Psoas muscle (tissue), 8 donors: ENCODE data around the gene UBE2E2. TPM values are rescaled to one million over a fixed set of nuclear protein-coding genes. Genes with fewer than 3 reads are reported as not detected.

Experiments used
- ATAC-seq, 4 donors: fragments of 200-7000 bp; cut with Tn5 transposase; one replicate each; pipeline ENCODE4 v1.9.1; 2020; ENCODE audit warnings: moderate library complexity in 3 of 4, mild to moderate bottlenecking in 2 of 4
- DNase-seq, 2 donors: peaks; one replicate each; pipeline ENCODE4 v3.0.0-alpha.2; 2020
- H3K27ac ChIP-seq: fragments of 200-600 bp; one replicate; pipeline ENCODE4 v1.8.0; 2022
- H3K27me3 ChIP-seq, 3 donors: fragments of 200-600 bp in 1 of 3; one replicate each; pipeline versions ENCODE4 v1.6.1 to v1.8.0; 2013 to 2022; ENCODE audit warnings: low read length in 2 of 3, mild to moderate bottlenecking in 2 of 3, moderate library complexity in 1 of 3; ENCODE audit not compliant: insufficient read depth in 3 of 3
- H3K36me3 ChIP-seq, 2 donors: fragments of 200-600 bp in 1 of 2; one replicate each; pipeline versions ENCODE4 v1.6.1 to v1.8.0; 2013 to 2022; ENCODE audit warnings: low read depth in 1 of 2, mild to moderate bottlenecking in 1 of 2, moderate library complexity in 1 of 2; ENCODE audit not compliant: insufficient read depth in 1 of 2
- H3K4me1 ChIP-seq: fragments of 200-600 bp; one replicate; pipeline ENCODE4 v1.8.0; 2022
- H3K4me3 ChIP-seq: fragments of 200-600 bp; one replicate; pipeline ENCODE4 v1.8.0; 2022; ENCODE audit warnings: mild to moderate bottlenecking
- H3K9me3 ChIP-seq: fragments of 200-600 bp; one replicate; pipeline ENCODE4 v1.8.0; 2022
- CTCF ChIP-seq: fragments of 200-600 bp; IDR thresholded peaks from one replicate; pipeline ENCODE4 v1.8.0; 2022; ENCODE audit warnings: antibody characterized with exemption
- WGBS, 3 donors: extraction: QIAGEN DNeasy Blood & Tissue Kit; methylation state at CpG; one replicate each; pipeline versions ENCODE4 v1.1.6 to v1.1.7; 2013; 5-methylcytosine and 5-hydroxymethylcytosine counted together
- intact Hi-C, 2 donors: fragments of 100-400 bp; cut with DNase I; formaldehyde crosslinking; loops; one replicate each; pipeline versions ENCODE4 v1.11.0 to v1.14.2; 2022
- long read RNA-seq, 2 donors: library from polyadenylated mRNA; unstranded; transcript quantifications; one replicate each; pipeline ENCODE4 v2.0.0, GENCODE V29; 2021
- polyA plus RNA-seq, 3 donors: library from polyadenylated mRNA; stranded (reverse); fragments of 200-250 nt; gene quantifications; one replicate each; pipeline ENCODE4 v1.2.3, GENCODE V29; 2013
- total RNA-seq, 4 donors: library from RNA; stranded (reverse); fragmentation: NEBNext Ultra II Directional in 2 of 4; extraction: Animal tissue kit (Norgen Biotek cat#: 25700) in 2 of 4; gene quantifications; one replicate each; pipeline versions ENCODE4 v1.2.1 to v1.2.4, GENCODE V29; 2021 to 2023
- donor health status: healthy with polysubstance abuse.
- donor health status: DM: no; HTN: no; CAD: no; lungs with moderate emphysema.
- donor health status: Bipolar disorder and iron deficiency.
- donor health status: healthy.
- donor health status: DM: yes; HTN: yes; CAD: no.
- donor health status: DM: no; HTN: no; CAD: no.
- donor health status: DM: no; HTN: no; CAD: no.
- donor health status: DM: yes; HTN: yes; CAD: no.

Gene UBE2E2
- total RNA-seq: 10 to 100 TPM; 34.0 to 38.2 (median 37.1) TPM
- polyA plus RNA-seq: 10 to 100 TPM; 12.9 to 30.6 (median 14.2) TPM
- long read RNA-seq, donor 1, partial matches to known transcripts: 1 of 3 reads
- long read RNA-seq, donor 1, other reads (novel, unspliced or antisense): 2 of 3 reads
- long read RNA-seq, donor 2, partial matches to known transcripts: 5 of 8 reads
- long read RNA-seq, donor 2, other reads (novel, unspliced or antisense): 3 of 8 reads

GRCh38 chr3:23202921-23203707 lies at the start of gene UBE2E2:
UBE2E2 (plus strand) TSS chr3:23203327.
- H3K27me3 ChIP-seq: no peaks in the 10 kb centered on the region
- no peaks in the 10 kb centered on the region for H3K36me3 ChIP-seq
- intact Hi-C loops: loop anchor here in 1 of 2 donors (5.0 to 10.0 kb wide), 2 partner anchors 112 to 604 kb away; partner anchors contain the start of gene UBE2E1
- ATAC-seq (peak; percentile 87 to 91 (median 88)), DNase-seq (peak; percentile 82 to 92)
- peak within 1 kb of the TSS; percentile 96 for H3K27ac ChIP-seq
- no peak for TF ChIP-seq CTCF
- no peaks in the 10 kb centered on the region for H3K9me3 ChIP-seq
- peak within 1 kb of the TSS; percentile 87 for H3K4me3 ChIP-seq
- H3K4me1 ChIP-seq: peaks cover 31% of the 10 kb centered on the region
- WGBS, 3 donors: 1% methylated on average over 18 to 97 of the region's 101 CpGs

- WGBS, 3 donors: 25 to 61% (median 53%) methylated on average over 1 of the region's 1 CpG
- intact Hi-C loops: no loop called here
- no peak for TF ChIP-seq CTCF
Observed at GRCh38 chr3:23153436-23153835, 49.7 kb upstream of the UBE2E2 start.

GRCh38 chr3:23157331-23157730 lies 45.8 kb upstream of the UBE2E2 start:
- intact Hi-C loops: no loop called here

More at GRCh38 chr3:23153436-23153835, 49.7 kb upstream of the UBE2E2 start:
- ATAC-seq: no peak
- Histone ChIP-seq H3K27me3 (no peaks in the 10 kb centered on the region), H3K9me3 (peaks cover 4% of the 10 kb centered on the region), H3K36me3 (no peaks in the 10 kb centered on the region), H3K4me3 (no peak overlapping the region), H3K27ac (no peak overlapping the region), H3K4me1 (no peaks in the 10 kb centered on the region)
- DNase-seq: no peak

GRCh38 chr3:23159929-23160328 lies 43.2 kb upstream of the UBE2E2 start:
- TF ChIP-seq CTCF: no peak
- Histone ChIP-seq H3K27ac (peak overlapping the region; percentile 39), H3K36me3 (no peaks in the 10 kb centered on the region), H3K9me3 (peaks cover 1% of the 10 kb centered on the region), H3K4me3 (no peak overlapping the region), H3K27me3 (no peaks in the 10 kb centered on the region), H3K4me1 (peaks cover 14% of the 10 kb centered on the region)
- DNase-seq (no peak), ATAC-seq (peak; percentile 65 to 82 (median 74))
- 16 to 41% (median 25%) methylated on average over 2 of the region's 2 CpGs for WGBS, 3 donors
- intact Hi-C loops: no loop called here

More at GRCh38 chr3:23157331-23157730, 45.8 kb upstream of the UBE2E2 start:
- WGBS, 3 donors: 32 to 45% (median 35%) methylated on average over 3 of the region's 3 CpGs
- ATAC-seq: no peak
- H3K4me3 ChIP-seq: no peak overlapping the region
- TF ChIP-seq CTCF: no peak
- peaks cover 4% of the 10 kb centered on the region for H3K9me3 ChIP-seq
- H3K27me3 ChIP-seq: no peaks in the 10 kb centered on the region
- no peak for DNase-seq
- H3K36me3 ChIP-seq: no peaks in the 10 kb centered on the region
- no peak overlapping the region for H3K27ac ChIP-seq
- H3K4me1 ChIP-seq: peaks cover 14% of the 10 kb centered on the region
